K562 (cell line): ENCODE measurements around the gene DHDH. TPM values are rescaled to one million over a fixed set of nuclear protein-coding genes. Genes with fewer than 3 reads are reported as not detected.

Experiments
- BRCA1 ChIP-seq, 2 experiments: fragments of 450-650 bp in 1 of 2; sonication (generic) in 1 of 2; formaldehyde crosslinking in 1 of 2; IDR thresholded peaks; 2 replicates each; pipeline versions ENCODE4 v1.5.0 to v1.6.1; 2017 to 2020; ENCODE audit warnings: mild to moderate bottlenecking in 1 of 2, missing genetic modification reagents in 1 of 2
- DNMT1 ChIP-seq: fragments of 450-650 bp; IDR thresholded peaks from 2 replicates; pipeline ENCODE4 v1.6.1; 2016; ENCODE audit warnings: antibody characterized with exemption, mild to moderate bottlenecking
- FOS ChIP-seq: IDR thresholded peaks from 3 replicates; pipeline ENCODE4 v1.6.1; 2011; ENCODE audit not compliant: insufficient read length; ENCODE audit errors: extremely low read depth
- GABPA ChIP-seq: fragments of 200-800 bp; sonication (Bioruptor generic); conservative IDR thresholded peaks from 2 replicates; pipeline ENCODE4 v1.6.1; 2016; ENCODE audit warnings: low read depth, missing genetic modification characterization, missing compliant biosample characterization
- GABPB2 ChIP-seq: fragments of 250-450 bp; sonication (Bioruptor Pico); conservative IDR thresholded peaks from 2 replicates; pipeline ENCODE4 v1.5.1; 2021; ENCODE audit warnings: mild to moderate bottlenecking
- HNRNPUL1 ChIP-seq: fragments of 200-400 bp; formaldehyde crosslinking; IDR thresholded peaks from 2 replicates; pipeline ENCODE4 v1.6.1; 2017; ENCODE audit warnings: low read length
- KAT8 ChIP-seq: fragments of 450-650 bp; IDR thresholded peaks from 2 replicates; pipeline ENCODE4 v1.6.1; 2016; ENCODE audit warnings: low read depth, mild to moderate bottlenecking
- MAFG ChIP-seq: fragments of 450-650 bp; conservative IDR thresholded peaks from 2 replicates; pipeline ENCODE4 v1.6.1; 2016; ENCODE audit warnings: missing genetic modification characterization, missing compliant biosample characterization
- MCM7 ChIP-seq, 2 experiments: fragments of 450-650 bp; IDR thresholded peaks; 2 replicates each; pipeline ENCODE4 v1.6.1; 2016 to 2018
- POU5F1 ChIP-seq: fragments of 150-350 bp; IDR thresholded peaks from 2 replicates; pipeline ENCODE4 v1.6.1; 2014; ENCODE audit warnings: borderline replicate concordance, low read length, low read depth, mild to moderate bottlenecking; ENCODE audit not compliant: partially characterized antibody
- RBBP5 ChIP-seq: fragments of 200-600 bp; sonication (generic); IDR thresholded peaks from 2 replicates; pipeline ENCODE4 v1.6.1; 2012; ENCODE audit warnings: borderline replicate concordance, mild to moderate bottlenecking, low read length, control low read depth, inconsistent platforms; ENCODE audit not compliant: insufficient read depth, poor library complexity, severe bottlenecking
- SPI1 ChIP-seq: IDR thresholded peaks from 2 replicates; pipeline ENCODE4 v1.6.1; 2011; ENCODE audit warnings: low read depth, low read length, control low read depth, borderline replicate concordance
- STAT6 ChIP-seq: sonication (generic); formaldehyde crosslinking; IDR thresholded peaks from 2 replicates; pipeline ENCODE4 v1.8.1; 2023; ENCODE audit warnings: mild to moderate bottlenecking, missing genetic modification reagents
- TCF7L2 ChIP-seq: fragments of 150-350 bp; IDR thresholded peaks from 2 replicates; pipeline ENCODE4 v1.6.1; 2016; ENCODE audit warnings: low read depth, mild to moderate bottlenecking, low read length, moderate library complexity
- ZNF3 ChIP-seq: fragments of 250-450 bp; sonication (Bioruptor Pico); IDR thresholded peaks from 2 replicates; pipeline ENCODE4 v1.5.0; 2021; ENCODE audit warnings: mild to moderate bottlenecking, moderate library complexity
- ZNF584 ChIP-seq: fragments of 200-800 bp; sonication (Bioruptor generic); IDR thresholded peaks from 2 replicates; pipeline ENCODE4 v1.6.1; 2016; ENCODE audit warnings: low read depth, mild to moderate bottlenecking, missing genetic modification characterization, missing compliant biosample characterization
- polyA plus RNA-seq, 8 experiments: library from polyadenylated mRNA; depleted of rRNA in 4 of 8; stranded (reverse) in 5 of 8; unstranded in 3 of 8; fragments of >200 nt; fragmentation: Nextera tagmentation in 2 of 8; fragmentation: Illumina TruSeq in 1 of 8; extraction: Ambion mirVana in 2 of 8; extraction: Trizol in 1 of 8; gene quantifications; 2 replicates each; pipeline versions ENCODE4 v1.2.1 to v1.2.3, GENCODE V29; 2011 to 2014; ENCODE audit warnings: inconsistent platforms in 1 of 8, missing spikeins in 1 of 8
- total RNA-seq, 7 experiments: library from RNA; depleted of rRNA in 6 of 7; stranded (reverse); fragments of >200 nt in 6 of 7; fragmentation: Illumina TruSeq in 2 of 7; extraction: Trizol in 2 of 7; gene quantifications; 2 replicates each; pipeline versions ENCODE4 v1.2.1 to v1.2.3, GENCODE V29; 2011 to 2021; ENCODE audit warnings: low replicate concordance in 1 of 7
- TF ChIP-seq, protein P1 (sequence below): sonication (generic); formaldehyde crosslinking; IDR thresholded peaks from 2 replicates; pipeline ENCODE4 v1.8.1; 2023; ENCODE audit warnings: missing genetic modification reagents, mild to moderate bottlenecking, borderline replicate concordance
- TF ChIP-seq, protein P2 (sequence below): sonication (generic); formaldehyde crosslinking; IDR thresholded peaks from 2 replicates; pipeline ENCODE4 v1.8.0; 2022; ENCODE audit warnings: missing genetic modification reagents, mild to moderate bottlenecking, moderate library complexity, borderline replicate concordance

Gene DHDH
- total and polyA plus RNA-seq, 9 of the 15 experiments (the other 6 are each of a cell fraction or from before 2014, with no cell fraction given) = 0.37 to 1.9 (median 0.87) TPM

GRCh38 chr19:48964205-48965039 is 30.9 kb downstream of the DHDH start (continued):
- TF ChIP-seq, protein P1, sequence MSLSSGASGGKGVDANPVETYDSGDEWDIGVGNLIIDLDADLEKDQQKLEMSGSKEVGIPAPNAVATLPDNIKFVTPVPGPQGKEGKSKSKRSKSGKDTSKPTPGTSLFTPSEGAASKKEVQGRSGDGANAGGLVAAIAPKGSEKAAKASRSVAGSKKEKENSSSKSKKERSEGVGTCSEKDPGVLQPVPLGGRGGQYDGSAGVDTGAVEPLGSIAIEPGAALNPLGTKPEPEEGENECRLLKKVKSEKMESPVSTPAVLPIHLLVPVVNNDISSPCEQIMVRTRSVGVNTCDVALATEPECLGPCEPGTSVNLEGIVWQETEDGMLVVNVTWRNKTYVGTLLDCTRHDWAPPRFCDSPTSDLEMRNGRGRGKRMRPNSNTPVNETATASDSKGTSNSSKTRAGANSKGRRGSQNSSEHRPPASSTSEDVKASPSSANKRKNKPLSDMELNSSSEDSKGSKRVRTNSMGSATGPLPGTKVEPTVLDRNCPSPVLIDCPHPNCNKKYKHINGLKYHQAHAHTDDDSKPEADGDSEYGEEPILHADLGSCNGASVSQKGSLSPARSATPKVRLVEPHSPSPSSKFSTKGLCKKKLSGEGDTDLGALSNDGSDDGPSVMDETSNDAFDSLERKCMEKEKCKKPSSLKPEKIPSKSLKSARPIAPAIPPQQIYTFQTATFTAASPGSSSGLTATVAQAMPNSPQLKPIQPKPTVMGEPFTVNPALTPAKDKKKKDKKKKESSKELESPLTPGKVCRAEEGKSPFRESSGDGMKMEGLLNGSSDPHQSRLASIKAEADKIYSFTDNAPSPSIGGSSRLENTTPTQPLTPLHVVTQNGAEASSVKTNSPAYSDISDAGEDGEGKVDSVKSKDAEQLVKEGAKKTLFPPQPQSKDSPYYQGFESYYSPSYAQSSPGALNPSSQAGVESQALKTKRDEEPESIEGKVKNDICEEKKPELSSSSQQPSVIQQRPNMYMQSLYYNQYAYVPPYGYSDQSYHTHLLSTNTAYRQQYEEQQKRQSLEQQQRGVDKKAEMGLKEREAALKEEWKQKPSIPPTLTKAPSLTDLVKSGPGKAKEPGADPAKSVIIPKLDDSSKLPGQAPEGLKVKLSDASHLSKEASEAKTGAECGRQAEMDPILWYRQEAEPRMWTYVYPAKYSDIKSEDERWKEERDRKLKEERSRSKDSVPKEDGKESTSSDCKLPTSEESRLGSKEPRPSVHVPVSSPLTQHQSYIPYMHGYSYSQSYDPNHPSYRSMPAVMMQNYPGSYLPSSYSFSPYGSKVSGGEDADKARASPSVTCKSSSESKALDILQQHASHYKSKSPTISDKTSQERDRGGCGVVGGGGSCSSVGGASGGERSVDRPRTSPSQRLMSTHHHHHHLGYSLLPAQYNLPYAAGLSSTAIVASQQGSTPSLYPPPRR (CRISPR knock-in tag) = no peak
- TF ChIP-seq HNRNPUL1 (no peak), STAT6 (CRISPR knock-in tag) (no peak), GABPB2 (CRISPR knock-in tag) (no peak), MAFG (tag) (no peak), ZNF584 (CRISPR knock-in tag) (no peak), ZNF3 (CRISPR knock-in tag) (no peak), GABPA (tag) (no peak), POU5F1 (no peak), KAT8 (no peak), DNMT1 (0 out of 2 replicates have a peak, but pooled peaks have one; percentile 67), SPI1 (no peak), BRCA1 (IDR thresholded peaks at IDR 0.05) (no peak), BRCA1 (CRISPR knock-in tag; IDR thresholded peaks at IDR 0.05) (no peak), RBBP5 (no peak), FOS (no peak), TCF7L2 (no peak), MCM7 (IDR thresholded peaks at IDR 0.05) (no peak)
- TF ChIP-seq, protein P2, sequence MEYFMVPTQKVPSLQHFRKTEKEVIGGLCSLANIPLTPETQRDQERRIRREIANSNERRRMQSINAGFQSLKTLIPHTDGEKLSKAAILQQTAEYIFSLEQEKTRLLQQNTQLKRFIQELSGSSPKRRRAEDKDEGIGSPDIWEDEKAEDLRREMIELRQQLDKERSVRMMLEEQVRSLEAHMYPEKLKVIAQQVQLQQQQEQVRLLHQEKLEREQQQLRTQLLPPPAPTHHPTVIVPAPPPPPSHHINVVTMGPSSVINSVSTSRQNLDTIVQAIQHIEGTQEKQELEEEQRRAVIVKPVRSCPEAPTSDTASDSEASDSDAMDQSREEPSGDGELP (CRISPR knock-in tag) = no peak
